Activated gamma-delta T cell treated with anti-CD3 and anti-CD28 coated beads, Interleukin-2, amount 50 U/mL, for 16 hours (primary cell): ENCODE data around the gene CD302.
"Not testable (repeated sequence)": the region's sequence is repeated elsewhere in the genome, so short reads cannot be mapped to it uniquely, and the experiment has no call there.

ENCODE experiments used
- DNase-seq: peaks from one replicate; pipeline ENCODE4 v3.0.0-alpha.2; 2020; ENCODE audit warnings: low read depth

Gene CD302

GRCh38 chr2:159797543-159798375, at the start of gene CD302:
Gene CD302, minus strand, starts transcription at chr2:159798208. Its CDS starts 10 bp downstream, at chr2:159798198.
- DNase-seq: peak; percentile 16

DNA sequence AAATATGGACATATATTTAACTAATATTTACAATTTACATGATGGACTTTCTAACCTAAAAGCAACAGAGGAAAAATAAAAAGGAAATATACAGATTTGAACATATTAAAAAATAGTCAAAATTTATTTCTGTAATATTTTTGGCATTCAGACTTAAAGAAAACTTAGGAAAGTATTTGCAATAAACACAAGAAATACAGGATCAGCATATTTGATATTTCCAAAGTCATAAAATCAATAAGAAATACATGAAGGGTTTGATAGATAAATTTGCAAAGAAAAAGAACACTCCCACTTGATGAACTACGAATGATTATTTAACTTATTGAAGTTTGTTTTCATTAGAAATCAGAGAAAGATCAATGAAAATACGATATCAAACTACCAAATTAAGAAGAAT, 48.6 kb upstream of the CD302 start:
- no peak for DNase-seq

GRCh38 chr2:159840616-159841015, 42.6 kb upstream of the CD302 start:
- DNase-seq: no peak

- no peak for DNase-seq
These were observed 34.9 kb upstream of the CD302 start for GRCh38 chr2:159832858-159833257.

- no peak for DNase-seq
These were observed 34.0 kb upstream of the CD302 start for GRCh38 chr2:159832026-159832425.

- no peak for DNase-seq
These were observed 31.4 kb upstream of the CD302 start for GRCh38 chr2:159829376-159829775.

DNA sequence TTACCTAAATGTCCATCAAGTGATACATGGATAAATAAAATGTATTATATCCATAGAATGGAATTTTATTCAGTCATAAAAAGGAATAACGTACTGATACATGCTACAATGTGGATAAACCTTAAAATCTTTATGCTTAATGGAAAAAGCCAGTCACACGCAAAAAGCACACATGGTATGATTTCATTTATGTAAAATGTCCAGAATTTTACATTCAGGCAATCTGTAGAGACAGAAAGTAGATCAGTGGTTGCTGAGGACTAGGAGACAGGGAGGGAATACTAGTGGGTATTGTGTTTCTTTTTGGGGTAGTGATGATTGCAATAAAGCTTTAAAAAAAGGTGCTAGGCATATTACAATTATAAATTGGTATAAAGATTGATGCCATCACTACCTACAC, 30.7 kb upstream of the CD302 start:
- no peak for DNase-seq

GRCh38 chr2:159822478-159822833, 24.4 kb upstream of the CD302 start:
- not testable (repeated sequence) for DNase-seq

DNA sequence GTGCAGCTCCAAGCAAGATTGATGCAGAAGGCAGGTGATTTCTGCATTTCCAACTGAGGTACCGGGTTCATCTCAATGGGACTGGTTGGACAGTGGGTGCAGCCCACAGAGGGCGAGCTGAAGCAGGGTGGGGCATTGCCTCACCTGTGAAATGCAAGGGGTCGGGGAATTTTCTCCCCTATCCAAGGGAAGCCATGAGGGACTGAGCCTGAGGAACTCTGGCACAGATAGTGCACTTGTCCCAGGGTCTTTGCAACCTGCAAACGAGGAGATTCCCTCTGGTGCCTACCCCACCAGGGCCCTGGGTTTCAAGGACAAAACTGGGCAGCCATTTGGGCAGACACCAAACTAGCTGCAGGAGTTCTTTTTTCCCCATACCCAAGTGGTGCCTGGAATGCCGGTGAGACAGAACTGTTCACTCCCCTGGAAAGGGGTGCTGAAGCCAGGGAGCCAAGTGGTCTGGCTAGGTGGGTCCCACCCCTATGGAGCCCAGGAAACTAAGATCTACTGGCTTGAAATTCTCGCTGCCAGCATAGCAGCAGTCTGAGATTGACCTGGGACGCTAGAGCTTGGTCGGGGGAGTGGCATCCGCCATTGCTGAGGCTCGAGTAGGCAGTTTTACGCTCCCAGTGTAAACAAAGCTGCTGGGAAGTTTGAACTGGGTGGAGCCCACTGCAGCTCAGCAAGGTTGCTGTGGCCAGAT, 23.9 kb upstream of the CD302 start:
- not testable (repeated sequence) for DNase-seq

- DNase-seq: no peak
These were observed 20.9 kb upstream of the CD302 start for GRCh38 chr2:159818940-159819339.

GRCh38 chr2:159817283-159817682, 19.3 kb upstream of the CD302 start:
- no peak for DNase-seq

GRCh38 chr2:159811232-159811631, 13.2 kb upstream of the CD302 start:
- no peak for DNase-seq

- DNase-seq: no peak
These were observed 10.0 kb upstream of the CD302 start for GRCh38 chr2:159808032-159808425.

DNA sequence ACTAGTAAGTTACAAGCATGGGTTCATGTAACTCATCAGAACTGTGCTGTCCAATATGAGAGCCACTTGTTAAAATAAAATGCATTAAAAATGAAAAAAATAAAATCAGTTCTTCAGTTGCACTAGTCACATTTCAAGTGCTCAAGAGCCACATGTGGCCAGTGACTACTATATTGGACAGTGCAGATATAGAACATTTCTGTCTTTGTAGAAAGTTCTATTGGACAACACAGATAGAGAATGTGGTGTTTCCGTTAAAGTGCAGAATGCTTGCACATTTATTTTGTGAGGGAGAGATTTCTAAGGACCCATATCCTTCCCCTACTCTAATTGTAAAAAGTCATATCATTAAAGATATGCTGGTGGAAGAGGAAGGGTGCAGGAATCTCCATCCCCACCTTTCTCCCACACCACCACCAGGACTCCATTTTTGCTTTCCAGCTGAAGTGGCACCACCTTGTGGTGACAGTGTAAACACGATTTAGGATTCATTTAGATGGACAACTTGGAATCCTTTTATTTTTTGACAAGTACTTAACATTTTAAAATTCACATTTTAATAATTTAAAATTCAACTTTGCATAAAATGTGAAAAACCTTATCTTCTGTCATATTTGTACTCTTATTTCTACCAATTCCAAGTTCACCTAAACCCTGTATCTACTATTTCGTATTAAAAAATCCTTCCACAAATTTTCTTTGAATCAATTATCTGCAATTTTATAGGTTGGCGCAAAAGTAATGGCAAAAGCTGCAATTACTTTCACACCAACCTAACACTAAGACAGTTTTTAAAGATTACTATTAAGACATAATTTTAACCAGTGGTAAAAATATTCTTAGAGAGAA, 9.4 kb upstream of the CD302 start:
- DNase-seq: no peak

- DNase-seq: no peak
These were observed 6.9 kb upstream of the CD302 start for GRCh38 chr2:159804941-159805340.

- DNase-seq: no peak
These were observed 5.4 kb upstream of the CD302 start for GRCh38 chr2:159803235-159803962.

DNA sequence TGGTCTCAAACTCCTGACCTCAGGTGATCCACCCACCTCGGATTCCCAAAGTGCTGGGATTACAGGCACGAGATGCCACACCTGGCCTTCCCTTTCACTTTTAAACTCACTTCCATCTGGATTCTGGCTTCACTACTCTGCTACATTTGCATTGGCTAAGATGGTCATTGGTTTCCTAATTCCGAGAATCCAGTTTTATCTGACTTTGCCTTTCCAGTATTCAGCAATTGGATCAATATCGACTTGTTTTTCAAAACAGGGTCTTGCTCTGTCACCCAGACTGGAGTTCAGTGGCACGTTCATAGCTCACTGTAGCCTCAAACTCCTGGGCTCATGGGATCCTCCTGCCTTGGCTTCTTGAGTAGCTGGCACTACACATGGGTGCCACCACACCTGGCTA, 4.7 kb upstream of the CD302 start:
- DNase-seq: no peak

DNA sequence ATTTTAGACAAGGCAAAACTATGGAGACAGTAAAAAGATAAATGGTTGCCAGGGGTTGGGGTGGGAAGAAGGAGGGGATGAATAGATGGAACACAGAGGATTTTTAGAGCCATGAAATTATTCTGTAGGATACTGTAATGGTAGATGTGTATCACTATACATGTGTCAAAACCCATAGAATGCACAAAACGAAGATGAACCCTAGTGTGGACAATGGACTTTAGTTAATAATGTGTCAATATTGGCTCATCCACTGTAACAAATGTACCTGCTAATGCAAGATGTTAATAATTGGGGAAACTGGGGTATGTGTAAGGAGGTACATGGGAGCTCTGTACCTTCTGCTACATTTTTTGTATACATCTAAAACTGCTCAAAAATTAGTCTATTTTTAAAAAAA, 1.8 kb upstream of the CD302 start:
- DNase-seq: no peak

- DNase-seq: no peak
These were observed 343 bp upstream of the CD302 start for GRCh38 chr2:159798376-159798725.

- DNase-seq: no peak
These were observed 824 bp downstream of the CD302 start for GRCh38 chr2:159797225-159797542.

- DNase-seq: no peak
These were observed 1.9 kb downstream of the CD302 start for GRCh38 chr2:159795841-159796690.
